Hepatocyte (in vitro differentiated cells): ENCODE data around the gene SCYGR1. TPM values are rescaled to one million over a fixed set of nuclear protein-coding genes. Genes with fewer than 3 reads are reported as not detected.

Experiments used
- DNase-seq: peaks from one replicate; pipeline ENCODE4 v3.0.0-alpha.2; 2016; ENCODE audit warnings: low spot score
- H2AFZ ChIP-seq: fragments of 200-600 bp; sonication (generic); 2 replicates; pipeline ENCODE4 v1.6.0; 2016; ENCODE audit warnings: antibody characterized with exemption, mild to moderate bottlenecking
- H3K27ac ChIP-seq: fragments of 200-600 bp; sonication (generic); 2 replicates; pipeline ENCODE4 v1.5.1; 2016; ENCODE audit warnings: mild to moderate bottlenecking
- H3K27me3 ChIP-seq: fragments of 200-600 bp; sonication (generic); 2 replicates; pipeline ENCODE4 v1.6.1; 2016
- H3K36me3 ChIP-seq: fragments of 200-600 bp; sonication (generic); replicated peaks from 2 replicates; pipeline ENCODE4 v1.5.1; 2016; ENCODE audit warnings: low read depth; ENCODE audit not compliant: insufficient read depth
- H3K4me1 ChIP-seq: fragments of 200-600 bp; sonication (generic); 2 replicates; pipeline ENCODE4 v1.5.1; 2016; ENCODE audit warnings: mild to moderate bottlenecking, moderate library complexity; ENCODE audit not compliant: insufficient read depth
- H3K4me2 ChIP-seq: fragments of 200-600 bp; sonication (generic); 2 replicates; pipeline ENCODE4 v1.6.0; 2016
- H3K4me3 ChIP-seq: fragments of 200-600 bp; sonication (generic); 2 replicates; pipeline ENCODE4 v1.5.1; 2016; ENCODE audit warnings: mild to moderate bottlenecking
- H3K79me2 ChIP-seq: fragments of 200-600 bp; sonication (generic); 2 replicates; pipeline ENCODE4 v1.6.0; 2017; ENCODE audit warnings: mild to moderate bottlenecking
- H3K9me2 ChIP-seq: fragments of 200-600 bp; sonication (generic); replicated peaks from 2 replicates; pipeline ENCODE4 v1.6.0; 2017; ENCODE audit warnings: mild to moderate bottlenecking; ENCODE audit not compliant: insufficient read depth
- H3K9me3 ChIP-seq: fragments of 200-600 bp; sonication (generic); 2 replicates; pipeline ENCODE4 v1.5.1; 2016; ENCODE audit warnings: low read depth, mild to moderate bottlenecking
- H4K20me1 ChIP-seq: fragments of 200-600 bp; sonication (generic); 2 replicates; pipeline ENCODE4 v1.6.0; 2016; ENCODE audit warnings: mild to moderate bottlenecking; ENCODE audit not compliant: insufficient read depth, poor library complexity, severe bottlenecking
- CTCF ChIP-seq: fragments of 200-600 bp; sonication (generic); IDR thresholded peaks from 2 replicates; pipeline ENCODE4 v1.5.1; 2016; ENCODE audit warnings: antibody characterized with exemption, mild to moderate bottlenecking; ENCODE audit not compliant: poor library complexity
- EZH2 ChIP-seq: fragments of 200-600 bp; sonication (generic); IDR thresholded peaks from 2 replicates; pipeline ENCODE4 v1.6.1; 2016; ENCODE audit warnings: antibody characterized with exemption, mild to moderate bottlenecking, borderline replicate concordance
- EZH2phosphoT487 ChIP-seq: fragments of 200-600 bp; sonication (generic); IDR thresholded peaks from one replicate; pipeline ENCODE4 v1.6.1; 2018; ENCODE audit warnings: antibody characterized with exemption, mild to moderate bottlenecking, low read depth, moderate library complexity; ENCODE audit not compliant: unreplicated experiment, severe bottlenecking
- WGBS: methylation state at CpG from one replicate; pipeline ENCODE4 v1.1.6; 2016; ENCODE audit warnings: low lambda C conversion rate; ENCODE audit errors: missing lambda C conversion rate; 5-methylcytosine and 5-hydroxymethylcytosine counted together
- polyA plus RNA-seq: library from polyadenylated mRNA; unstranded; fragments of >200 nt; fragmentation: Nextera tagmentation; extraction: Ambion mirVana; gene quantifications from 2 replicates; pipeline ENCODE4 v1.2.1, GENCODE V29; 2016
- total RNA-seq: library from RNA; depleted of rRNA; stranded (reverse); fragments of >200 nt; gene quantifications from 2 replicates; pipeline ENCODE4 v1.2.3, GENCODE V29; 2014

Gene SCYGR1
- total and polyA plus RNA-seq, 2 experiments from 2014 or later: not detected

GRCh38 chr2:227407591-227408151 lies 19.9 kb upstream of the SCYGR1 start:
- no peak overlapping the region for H3K4me2 ChIP-seq
- DNase-seq: no peak
- H3K27me3 ChIP-seq: no peaks in the 10 kb centered on the region
- H3K9me2 ChIP-seq: no peaks in the 10 kb centered on the region
- no peaks in the 10 kb centered on the region for H4K20me1 ChIP-seq
- H3K36me3 ChIP-seq: no peaks in the 10 kb centered on the region
- no peak overlapping the region for H3K4me3 ChIP-seq
- no peaks in the 10 kb centered on the region for H3K9me3 ChIP-seq
- no peak overlapping the region for H2AFZ ChIP-seq
- H3K4me1 ChIP-seq: peaks cover 12% of the 10 kb centered on the region
- TF ChIP-seq EZH2phosphoT487: no peak
- 83% methylated on average over 16 of the region's 16 CpGs for WGBS
- H3K27ac ChIP-seq: peak overlapping the region; percentile 89
- no peaks in the 10 kb centered on the region for H3K79me2 ChIP-seq

- peak overlapping the region; percentile 56 for H3K4me2 ChIP-seq
- H3K9me3 ChIP-seq: no peaks in the 10 kb centered on the region
- peaks cover 12% of the 10 kb centered on the region for H3K4me1 ChIP-seq
- no peaks in the 10 kb centered on the region for H3K79me2 ChIP-seq
- TF ChIP-seq EZH2 (no peak), CTCF (peak; percentile 83), EZH2phosphoT487 (no peak)
- no peaks in the 10 kb centered on the region for H4K20me1 ChIP-seq
- no peaks in the 10 kb centered on the region for H3K27me3 ChIP-seq
- H3K4me3 ChIP-seq: no peak overlapping the region
- WGBS: 18% methylated on average over 7 of the region's 7 CpGs
- DNase-seq: peak; percentile 93
- H3K9me2 ChIP-seq: no peaks in the 10 kb centered on the region
- H2AFZ ChIP-seq: no peak overlapping the region
- H3K27ac ChIP-seq: peak overlapping the region; percentile 89
- H3K36me3 ChIP-seq: no peaks in the 10 kb centered on the region
Measured at GRCh38 chr2:227406177-227407031, 18.7 kb upstream of the SCYGR1 start.

- H3K27ac ChIP-seq: no peak overlapping the region
- H3K9me2 ChIP-seq: no peaks in the 10 kb centered on the region
- no peaks in the 10 kb centered on the region for H3K36me3 ChIP-seq
- H3K4me1 ChIP-seq: peaks cover 17% of the 10 kb centered on the region
- no peaks in the 10 kb centered on the region for H3K79me2 ChIP-seq
- no peaks in the 10 kb centered on the region for H4K20me1 ChIP-seq
- H2AFZ ChIP-seq: no peak overlapping the region
- WGBS: 89% methylated on average over 4 of the region's 4 CpGs
- H3K9me3 ChIP-seq: no peaks in the 10 kb centered on the region
- no peak for DNase-seq
- TF ChIP-seq CTCF (no peak), EZH2phosphoT487 (no peak), EZH2 (no peak)
- H3K27me3 ChIP-seq: no peaks in the 10 kb centered on the region
- no peak overlapping the region for H3K4me3 ChIP-seq
- no peak overlapping the region for H3K4me2 ChIP-seq
Measured at GRCh38 chr2:227404585-227405271, 17.0 kb upstream of the SCYGR1 start.

GRCh38 chr2:227402959-227403358 lies 15.2 kb upstream of the SCYGR1 start:
- Histone ChIP-seq H3K27ac (no peak overlapping the region), H3K36me3 (no peaks in the 10 kb centered on the region), H3K4me2 (no peak overlapping the region), H3K27me3 (no peaks in the 10 kb centered on the region), H3K4me1 (peaks cover 17% of the 10 kb centered on the region), H2AFZ (no peak overlapping the region), H4K20me1 (no peaks in the 10 kb centered on the region), H3K9me2 (no peaks in the 10 kb centered on the region), H3K79me2 (no peaks in the 10 kb centered on the region), H3K4me3 (no peak overlapping the region), H3K9me3 (no peaks in the 10 kb centered on the region)
- 64% methylated on average over 4 of the region's 4 CpGs for WGBS
- no peak for DNase-seq
- TF ChIP-seq CTCF (no peak), EZH2 (no peak), EZH2phosphoT487 (no peak)
